GM04503 (cell line): Measurements from ENCODE around the gene VWA1.
"Not testable (repeated sequence)": the region's sequence is repeated elsewhere in the genome, so short reads cannot be mapped to it uniquely, and the experiment has no call there.

Source experiments
- DNase-seq: peaks from one replicate; pipeline ENCODE4 v3.0.0-alpha.2; 2012; ENCODE audit warnings: low read depth

Gene VWA1

GRCh38 chr1:1485755-1486317, 50.3 kb downstream of the VWA1 start:
- DNase-seq: not testable (repeated sequence)

- no peak for DNase-seq
Measured at GRCh38 chr1:1487701-1488100, 52.2 kb downstream of the VWA1 start.

GRCh38 chr1:1489231-1489630, 53.7 kb downstream of the VWA1 start:
- no peak for DNase-seq

GRCh38 chr1:1489861-1490260, 54.4 kb downstream of the VWA1 start:
- DNase-seq: no peak

- DNase-seq: no peak
Measured at GRCh38 chr1:1490633-1491230, 55.2 kb downstream of the VWA1 start.

GRCh38 chr1:1491601-1492000, 56.1 kb downstream of the VWA1 start:
- no peak for DNase-seq
